ENCODE results near the gene HSPA12B.

The HSPA12B gene

GRCh38 chr20:3759884-3760283, 27.4 kb downstream of the HSPA12B start:
- TF ChIP-seq, protein P1, sequence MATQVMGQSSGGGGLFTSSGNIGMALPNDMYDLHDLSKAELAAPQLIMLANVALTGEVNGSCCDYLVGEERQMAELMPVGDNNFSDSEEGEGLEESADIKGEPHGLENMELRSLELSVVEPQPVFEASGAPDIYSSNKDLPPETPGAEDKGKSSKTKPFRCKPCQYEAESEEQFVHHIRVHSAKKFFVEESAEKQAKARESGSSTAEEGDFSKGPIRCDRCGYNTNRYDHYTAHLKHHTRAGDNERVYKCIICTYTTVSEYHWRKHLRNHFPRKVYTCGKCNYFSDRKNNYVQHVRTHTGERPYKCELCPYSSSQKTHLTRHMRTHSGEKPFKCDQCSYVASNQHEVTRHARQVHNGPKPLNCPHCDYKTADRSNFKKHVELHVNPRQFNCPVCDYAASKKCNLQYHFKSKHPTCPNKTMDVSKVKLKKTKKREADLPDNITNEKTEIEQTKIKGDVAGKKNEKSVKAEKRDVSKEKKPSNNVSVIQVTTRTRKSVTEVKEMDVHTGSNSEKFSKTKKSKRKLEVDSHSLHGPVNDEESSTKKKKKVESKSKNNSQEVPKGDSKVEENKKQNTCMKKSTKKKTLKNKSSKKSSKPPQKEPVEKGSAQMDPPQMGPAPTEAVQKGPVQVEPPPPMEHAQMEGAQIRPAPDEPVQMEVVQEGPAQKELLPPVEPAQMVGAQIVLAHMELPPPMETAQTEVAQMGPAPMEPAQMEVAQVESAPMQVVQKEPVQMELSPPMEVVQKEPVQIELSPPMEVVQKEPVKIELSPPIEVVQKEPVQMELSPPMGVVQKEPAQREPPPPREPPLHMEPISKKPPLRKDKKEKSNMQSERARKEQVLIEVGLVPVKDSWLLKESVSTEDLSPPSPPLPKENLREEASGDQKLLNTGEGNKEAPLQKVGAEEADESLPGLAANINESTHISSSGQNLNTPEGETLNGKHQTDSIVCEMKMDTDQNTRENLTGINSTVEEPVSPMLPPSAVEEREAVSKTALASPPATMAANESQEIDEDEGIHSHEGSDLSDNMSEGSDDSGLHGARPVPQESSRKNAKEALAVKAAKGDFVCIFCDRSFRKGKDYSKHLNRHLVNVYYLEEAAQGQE (IDR thresholded peaks at IDR 0.05; ENCODE audit: low read depth): no peak
- TF ChIP-seq MAX (IDR thresholded peaks at IDR 0.05): no peak
- no peak for TF ChIP-seq EP300 (IDR thresholded peaks at IDR 0.05; ENCODE audit: borderline replicate concordance)
- no peak for TF ChIP-seq TCF12 (IDR thresholded peaks at IDR 0.05; ENCODE audit: low read depth)
- no peak for TF ChIP-seq YY1 (IDR thresholded peaks at IDR 0.05; ENCODE audit: low read depth)
- TF ChIP-seq CREB1 (IDR thresholded peaks at IDR 0.05; ENCODE audit: low read depth): no peak
- TF ChIP-seq USF1 (IDR thresholded peaks at IDR 0.05): no peak
- no peak for TF ChIP-seq RAD21 (IDR thresholded peaks at IDR 0.05; ENCODE audit: low read depth)
- TF ChIP-seq CEBPB (IDR thresholded peaks at IDR 0.05): no peak
- no peak for TF ChIP-seq FOXM1 (IDR thresholded peaks at IDR 0.05; ENCODE audit: borderline replicate concordance, low read depth)
- TF ChIP-seq TAF1 (IDR thresholded peaks at IDR 0.05; ENCODE audit: low read depth): no peak
- no peak for TF ChIP-seq EGR1 (IDR thresholded peaks at IDR 0.05)
- TF ChIP-seq ZBTB7A (IDR thresholded peaks at IDR 0.05; ENCODE audit: low read depth): no peak
- no peak for TF ChIP-seq NFIC (IDR thresholded peaks at IDR 0.05)
- TF ChIP-seq TEAD4 (IDR thresholded peaks at IDR 0.05): no peak

DNA sequence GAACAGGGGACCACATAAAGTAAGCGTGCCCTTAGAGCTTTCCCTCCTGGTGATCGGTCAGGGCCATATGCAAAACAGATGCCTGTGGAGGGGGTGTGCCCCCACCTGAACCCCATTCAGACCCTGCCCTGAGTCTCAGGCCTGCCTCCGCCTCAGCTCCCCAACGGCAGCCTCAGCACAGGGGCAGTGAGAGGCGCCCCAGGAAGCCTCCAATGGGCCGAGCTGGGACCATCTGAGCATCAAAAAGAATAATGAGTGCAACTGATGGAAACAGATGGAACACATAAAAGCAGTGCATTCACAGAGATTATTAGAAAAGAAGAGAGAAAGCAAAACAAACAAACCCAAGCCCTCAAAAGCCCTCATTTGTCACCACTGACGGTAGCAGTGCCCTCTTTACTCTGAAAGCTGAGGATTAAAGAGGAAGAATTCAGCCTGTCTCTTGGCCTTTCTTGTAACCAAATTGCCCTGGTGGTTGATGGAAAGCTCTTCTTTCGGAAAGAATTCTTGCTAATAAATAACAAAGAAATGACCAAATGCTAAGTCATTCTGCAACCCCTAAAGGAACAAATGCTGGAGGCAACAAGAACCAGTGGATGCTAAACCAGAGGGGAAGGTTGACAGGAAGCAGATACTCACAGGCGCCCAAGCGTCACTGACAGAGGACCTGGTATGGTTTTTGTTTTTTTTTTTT, 28.3 kb downstream of the HSPA12B start:
- TF ChIP-seq USF1 (IDR thresholded peaks at IDR 0.05): no peak
- no peak for TF ChIP-seq YY1 (IDR thresholded peaks at IDR 0.05; ENCODE audit: low read depth)
- no peak for TF ChIP-seq CREB1 (IDR thresholded peaks at IDR 0.05; ENCODE audit: low read depth)
- TF ChIP-seq EGR1 (IDR thresholded peaks at IDR 0.05): no peak
- no peak for TF ChIP-seq TCF12 (IDR thresholded peaks at IDR 0.05; ENCODE audit: low read depth)
- TF ChIP-seq TEAD4 (IDR thresholded peaks at IDR 0.05): no peak
- TF ChIP-seq EP300 (IDR thresholded peaks at IDR 0.05; ENCODE audit: borderline replicate concordance): no peak

DNA sequence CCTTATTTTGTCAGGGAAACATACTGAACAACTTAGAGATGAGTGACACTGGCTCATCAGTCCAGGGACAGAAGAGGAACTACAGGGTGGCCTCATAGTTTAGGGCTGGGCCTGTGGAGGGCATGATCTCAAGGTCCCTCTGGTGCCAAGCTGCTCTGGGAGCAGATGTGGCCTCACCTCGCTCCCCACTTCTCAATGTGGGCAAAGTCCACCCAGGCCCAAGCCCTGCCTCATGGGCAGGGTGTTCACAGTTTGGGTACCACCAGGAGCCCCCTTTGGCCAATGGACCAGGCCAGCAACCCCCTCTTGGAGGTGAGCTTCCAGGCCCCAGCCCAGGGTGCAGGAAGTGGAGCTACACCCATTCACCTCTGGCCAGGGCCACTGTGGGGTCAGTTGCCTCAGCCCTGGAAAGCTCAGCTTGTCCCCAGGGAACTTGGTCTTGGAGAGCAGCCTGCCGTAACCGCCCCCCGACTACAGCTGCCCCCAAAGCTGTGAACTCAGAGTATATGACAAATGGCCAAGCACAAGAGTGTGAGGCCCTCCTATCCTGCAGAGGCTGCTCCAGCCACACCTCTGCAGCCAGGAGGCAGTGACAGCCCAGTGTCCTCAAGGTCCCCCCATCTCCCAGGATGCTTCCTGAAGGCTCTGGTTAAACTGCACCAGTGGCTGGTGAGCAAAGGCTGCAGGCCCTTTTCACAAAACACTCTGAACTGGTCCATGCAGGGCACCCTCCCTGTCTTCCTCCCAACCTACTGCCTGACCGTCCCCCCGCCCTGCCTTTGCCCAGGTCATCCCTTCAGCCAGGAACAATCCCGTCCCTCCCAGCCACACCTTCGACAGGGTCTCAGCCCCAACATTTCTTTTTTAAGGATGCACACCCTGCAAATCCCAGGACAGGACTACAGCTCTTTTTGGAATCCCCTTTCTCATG, 31.5 kb downstream of the HSPA12B start:
- TF ChIP-seq TEAD4 (IDR thresholded peaks at IDR 0.05) (no peak), NFIC (IDR thresholded peaks at IDR 0.05) (no peak), CREB1 (IDR thresholded peaks at IDR 0.05; ENCODE audit: low read depth) (no peak), CEBPB (IDR thresholded peaks at IDR 0.05) (no peak), YY1 (IDR thresholded peaks at IDR 0.05; ENCODE audit: low read depth) (no peak), RAD21 (IDR thresholded peaks at IDR 0.05; ENCODE audit: low read depth) (no peak), EGR1 (IDR thresholded peaks at IDR 0.05) (no peak), MAX (IDR thresholded peaks at IDR 0.05) (no peak), USF1 (IDR thresholded peaks at IDR 0.05) (no peak), TCF12 (IDR thresholded peaks at IDR 0.05; ENCODE audit: low read depth) (no peak), ZBTB7A (IDR thresholded peaks at IDR 0.05; ENCODE audit: low read depth) (no peak)
- TF ChIP-seq, protein P1 (IDR thresholded peaks at IDR 0.05; ENCODE audit: low read depth): no peak

- no peak for TF ChIP-seq FOXM1 (IDR thresholded peaks at IDR 0.05; ENCODE audit: borderline replicate concordance, low read depth)
- TF ChIP-seq MAX (IDR thresholded peaks at IDR 0.05): no peak
- TF ChIP-seq TCF12 (IDR thresholded peaks at IDR 0.05; ENCODE audit: low read depth): no peak
- TF ChIP-seq, protein P1 (IDR thresholded peaks at IDR 0.05; ENCODE audit: low read depth): no peak
These were observed 32.2 kb downstream of the HSPA12B start for GRCh38 chr20:3764659-3765058.
